GM19035 (cell line): ENCODE results near the gene MALL.
"Not testable (repeated sequence)": the region's sequence is repeated elsewhere in the genome, so short reads cannot be mapped to it uniquely, and the experiment has no call there.

Experiments
- ATAC-seq: cut with Tn5 transposase; IDR thresholded peaks from one replicate; pipeline ENCODE4 v1.9.1; 2021; ENCODE audit not compliant: unreplicated experiment

The MALL gene

GRCh38 chr2:110115291-110116032 is at the start of gene MALL:
TSS of gene MALL (minus strand) at chr2:110115822. CDS start at chr2:110115792, 30 bp downstream.
- no peak for ATAC-seq

GRCh38 chr2:110157153-110157793 is 41.7 kb upstream of the MALL start:
- ATAC-seq = no peak

- ATAC-seq = not testable (repeated sequence)
These were observed 39.2 kb upstream of the MALL start for GRCh38 chr2:110154828-110155227.

GRCh38 chr2:110154188-110154587 is 38.6 kb upstream of the MALL start:
- not testable (repeated sequence) for ATAC-seq

GRCh38 chr2:110153416-110153815 is 37.8 kb upstream of the MALL start:
- no peak for ATAC-seq

GRCh38 chr2:110152943-110153342 is 37.3 kb upstream of the MALL start:
- ATAC-seq = no peak

- ATAC-seq = no peak
These were observed 34.0 kb upstream of the MALL start for GRCh38 chr2:110149330-110150220.

- ATAC-seq = no peak
These were observed 31.3 kb upstream of the MALL start for GRCh38 chr2:110146945-110147332.

GRCh38 chr2:110146183-110146944 is 30.7 kb upstream of the MALL start:
- no peak for ATAC-seq

- no peak for ATAC-seq
These were observed 28.4 kb upstream of the MALL start for GRCh38 chr2:110143982-110144381.

- ATAC-seq = no peak
These were observed 24.8 kb upstream of the MALL start for GRCh38 chr2:110140401-110140800.

GRCh38 chr2:110134025-110134424 is 18.4 kb upstream of the MALL start:
- ATAC-seq = no peak

- no peak for ATAC-seq
These were observed 15.5 kb upstream of the MALL start for GRCh38 chr2:110131166-110131565.

GRCh38 chr2:110130757-110131156 is 15.1 kb upstream of the MALL start:
- no peak for ATAC-seq

- no peak for ATAC-seq
These were observed 11.3 kb upstream of the MALL start for GRCh38 chr2:110126906-110127305.

- ATAC-seq = no peak
These were observed 10.6 kb upstream of the MALL start for GRCh38 chr2:110126086-110126773.

GRCh38 chr2:110124939-110125691 is 9.5 kb upstream of the MALL start:
- no peak for ATAC-seq

- ATAC-seq = no peak
These were observed 8.6 kb upstream of the MALL start for GRCh38 chr2:110124038-110124825.

GRCh38 chr2:110121592-110121991 is 6.0 kb upstream of the MALL start:
- ATAC-seq = no peak
